Endothelial cell of umbilical vein (primary cell): ENCODE data around the gene KCNQ2. TPM values are rescaled to one million over a fixed set of nuclear protein-coding genes. Genes with fewer than 3 reads are reported as not detected.

Experiments
- BruUV-seq: library from RNA; stranded (reverse); fragments of 400-500 nt; replicated peaks from 2 replicates; lab custom pipeline; 2021; lab: Mats Ljungman, UMichigan
- CTCF ChIA-PET: fragments of 300-600, 350-600 bp; sonication (Branson Sonifier 250); formaldehyde crosslinking; loops from one replicate; lab custom pipeline; 2021; ENCODE audit warnings: antibody characterized with exemption, inconsistent platforms; lab: Charles Lee
- POLR2A ChIA-PET: fragments of 300-600, 350-600 bp; sonication (Branson Sonifier 250); formaldehyde crosslinking; loops from one replicate; lab custom pipeline; 2021; ENCODE audit warnings: antibody characterized with exemption, inconsistent platforms; lab: Charles Lee
- DNase-seq: peaks from one replicate; pipeline ENCODE4 v3.0.0-alpha.2; 2011; ENCODE audit warnings: low read depth, low spot score
- FAIRE-seq: peaks from 2 replicates; lab custom pipeline; 2011; peaks lifted over from hg19 to GRCh38; lab: Jason Lieb, UNC
- H2AFZ ChIP-seq: 2 replicates; pipeline ENCODE4 v1.6.0; 2012; ENCODE audit warnings: low read depth, low read length, control low read depth, inconsistent platforms
- H3K27ac ChIP-seq: 2 replicates; pipeline ENCODE4 v1.5.1; 2011; ENCODE audit warnings: low read depth, mild to moderate bottlenecking, control low read depth, low read length, moderate library complexity; ENCODE audit not compliant: insufficient read depth
- H3K27me3 ChIP-seq, 2 experiments: 2 replicates each; pipeline versions ENCODE4 v1.6.0 to v1.6.1; 2011; ENCODE audit warnings: low read length in 2 of 2, mixed read lengths in 1 of 2; ENCODE audit not compliant: control insufficient read depth in 2 of 2, insufficient read depth in 2 of 2
- H3K36me3 ChIP-seq, 2 experiments: 2 replicates in 1 of 2; 3 replicates in 1 of 2; pipeline ENCODE4 v1.5.1; 2011; ENCODE audit warnings: low read length in 2 of 2, mild to moderate bottlenecking in 1 of 2, moderate library complexity in 1 of 2; ENCODE audit not compliant: control insufficient read depth in 2 of 2, insufficient read depth in 2 of 2; ENCODE audit errors: extremely low read depth in 1 of 2
- H3K4me1 ChIP-seq: 3 replicates; pipeline ENCODE4 v1.5.1; 2011; ENCODE audit warnings: mild to moderate bottlenecking, low read length; ENCODE audit not compliant: control insufficient read depth, insufficient read depth; ENCODE audit errors: extremely low read depth
- H3K4me2 ChIP-seq: 2 replicates; pipeline ENCODE4 v1.6.1; 2011; ENCODE audit warnings: low read length, control low read depth, mixed read lengths; ENCODE audit not compliant: insufficient read depth
- H3K4me3 ChIP-seq, 3 experiments: fragments of 200-600 bp in 1 of 3; sonication (generic), shearing (Covaris generic) in 1 of 3; replicated peaks in 1 of 3; 2 replicates each; pipeline ENCODE4 v1.5.1; 2011 to 2016; ENCODE audit warnings: control low read depth in 3 of 3, low read length in 3 of 3, mild to moderate bottlenecking in 2 of 3, inconsistent platforms in 1 of 3, low read depth in 1 of 3, moderate library complexity in 1 of 3; ENCODE audit not compliant: insufficient read depth in 1 of 3
- H3K79me2 ChIP-seq: 2 replicates; pipeline ENCODE4 v1.6.0; 2012; ENCODE audit warnings: low read length, inconsistent platforms; ENCODE audit not compliant: control insufficient read depth, insufficient read depth
- H3K9ac ChIP-seq: replicated peaks from 2 replicates; pipeline ENCODE3; 2011; ENCODE audit warnings: low read length, control low read depth; ENCODE audit not compliant: insufficient read depth; ENCODE audit errors: extremely low read depth
- H3K9me1 ChIP-seq: replicated peaks from 3 replicates; pipeline ENCODE4 v1.6.0; 2011; ENCODE audit warnings: mild to moderate bottlenecking, low read length; ENCODE audit not compliant: control insufficient read depth, insufficient read depth; ENCODE audit errors: extremely low read depth
- H3K9me3 ChIP-seq: replicated peaks from 2 replicates; pipeline ENCODE4 v1.5.1; 2012; ENCODE audit warnings: low read length, inconsistent platforms; ENCODE audit not compliant: control insufficient read depth, insufficient read depth
- H4K20me1 ChIP-seq: replicated peaks from 2 replicates; pipeline ENCODE3; 2011; ENCODE audit warnings: mild to moderate bottlenecking, low read length; ENCODE audit not compliant: control insufficient read depth, insufficient read depth; ENCODE audit errors: extremely low read depth
- CTCF ChIP-seq, 2 donors: IDR thresholded peaks; 1 replicate in 1 of 2; 2 replicates in 1 of 2; pipeline ENCODE4 v1.5.1; 2011; ENCODE audit warnings: low read length in 2 of 2, mild to moderate bottlenecking in 2 of 2, moderate library complexity in 2 of 2, control low read depth in 1 of 2, inconsistent platforms in 1 of 2, low read depth in 1 of 2; ENCODE audit not compliant: insufficient read depth in 1 of 2; ENCODE audit errors: extremely low read depth in 1 of 2
- EZH2 ChIP-seq: IDR thresholded peaks from 2 replicates; pipeline ENCODE4 v1.6.1; 2012; ENCODE audit warnings: borderline replicate concordance, low read depth, mild to moderate bottlenecking, moderate library complexity, low read length, inconsistent platforms; ENCODE audit not compliant: severe bottlenecking
- FOS ChIP-seq: IDR thresholded peaks from 2 replicates; pipeline ENCODE4 v1.6.1; 2011; ENCODE audit warnings: mild to moderate bottlenecking, low read length, moderate library complexity, borderline replicate concordance; ENCODE audit not compliant: insufficient read depth
- GATA2 ChIP-seq: IDR thresholded peaks from 2 replicates; pipeline ENCODE4 v1.7.0; 2011; ENCODE audit warnings: low read depth, mild to moderate bottlenecking, moderate library complexity, mixed read lengths, low read length; ENCODE audit not compliant: insufficient read length, insufficient read depth
- JUN ChIP-seq: IDR thresholded peaks from 2 replicates; pipeline ENCODE4 v1.6.1; 2011; ENCODE audit warnings: borderline replicate concordance, low read depth; ENCODE audit not compliant: insufficient read length, insufficient read depth
- MAX ChIP-seq: IDR thresholded peaks from 2 replicates; pipeline ENCODE4 v1.6.1; 2011; ENCODE audit not compliant: insufficient read depth, insufficient read length
- MYC ChIP-seq: IDR thresholded peaks from one replicate; pipeline ENCODE4 v1.6.1; 2011; ENCODE audit warnings: mild to moderate bottlenecking, low read depth, low read length
- POLR2A ChIP-seq: IDR thresholded peaks from 2 replicates; pipeline ENCODE4 v1.6.1; 2012; ENCODE audit warnings: low read depth, mild to moderate bottlenecking, control low read depth, low read length
- POLR2AphosphoS5 ChIP-seq: IDR thresholded peaks from 2 replicates; pipeline ENCODE4 v1.6.1; 2012; ENCODE audit warnings: low read depth, mild to moderate bottlenecking, control low read depth, low read length, moderate library complexity; ENCODE audit not compliant: insufficient read depth
- dilution Hi-C: fragments of 300-500 bp; cut with MboI; formaldehyde crosslinking; loops from one replicate; pipeline ENCODE4 v1.15.0; 2019; ENCODE audit warnings: low sequenced_read_pairs; ENCODE audit not compliant: extremely low pct_ligation_motif_present
- intact Hi-C: fragments of 100-400 bp; cut with micrococcal nuclease; formaldehyde crosslinking; loops from one replicate; pipeline ENCODE4 v1.10.0; 2022
- polyA plus RNA-seq, 4 experiments: library from polyadenylated mRNA; depleted of rRNA in 3 of 4; stranded (reverse) in 3 of 4; unstranded in 1 of 4; fragments of >200 nt; gene quantifications; 2 replicates each; pipeline versions ENCODE4 v1.2.1 to v1.2.3, GENCODE V29; 2011 to 2012; ENCODE audit warnings: missing spikeins in 1 of 4
- total RNA-seq: library from RNA; stranded (reverse); gene quantifications from 2 replicates; pipeline ENCODE4 v1.2.3, GENCODE V29; 2021

Gene KCNQ2
- total and polyA plus RNA-seq, 2 donors (not counting 3 experiments of a cell fraction or from before 2014, with no cell fraction given), result not detected

DNA sequence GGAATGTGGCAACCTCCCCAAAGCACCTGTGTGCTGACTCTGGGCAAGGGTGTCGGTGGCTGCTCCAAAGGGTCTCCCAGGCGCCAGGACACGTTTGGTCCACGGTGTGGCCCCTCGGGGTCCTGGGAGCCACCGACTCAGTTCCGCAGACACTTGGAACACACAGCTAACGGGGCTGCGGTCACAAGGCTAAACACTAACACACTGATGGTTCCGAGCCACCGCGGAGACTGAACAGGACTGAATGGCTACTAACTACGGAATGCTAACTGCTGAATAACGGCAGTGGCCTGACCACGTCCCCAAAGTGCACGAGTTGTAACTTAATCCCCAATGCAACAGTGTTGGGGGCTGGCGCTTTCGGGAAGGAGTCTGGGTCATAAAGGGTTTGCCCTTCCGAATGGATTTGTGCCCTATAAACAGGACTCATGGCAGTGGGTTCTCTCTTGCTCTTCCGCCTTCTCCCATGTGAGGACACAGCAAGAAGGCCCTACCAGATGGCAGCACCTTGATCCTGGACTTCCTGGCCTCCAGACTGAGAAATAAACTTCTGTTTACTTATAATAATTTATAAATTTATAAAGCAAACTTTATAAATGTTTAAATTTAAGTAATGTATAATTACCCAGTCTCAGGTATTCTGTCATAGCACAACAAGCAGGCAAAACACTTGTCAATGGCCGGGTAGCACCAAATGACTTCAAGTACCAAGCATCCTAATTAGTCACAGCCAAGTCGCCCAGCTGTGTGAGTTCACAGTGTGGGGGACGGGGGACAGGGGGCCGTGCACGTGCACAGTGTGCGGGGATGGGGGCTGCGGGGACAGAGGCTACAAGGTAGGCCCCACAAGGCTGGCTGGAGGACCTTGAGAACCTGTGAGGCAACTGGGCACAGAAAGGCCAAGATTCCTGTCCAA is 28.7 kb upstream of the KCNQ2 start:
- Histone ChIP-seq H3K79me2 (no peaks in the 10 kb centered on the region), H3K36me3 (no peaks in the 10 kb centered on the region), H3K9ac (no peak overlapping the region), H4K20me1 (no peaks in the 10 kb centered on the region), H3K4me1 (no peaks in the 10 kb centered on the region), H3K27ac (no peak overlapping the region), H3K9me1 (no peaks in the 10 kb centered on the region), H3K4me3 (no peak overlapping the region), H3K27me3 (no peaks in the 10 kb centered on the region), H3K4me2 (no peak overlapping the region), H3K9me3 (no peaks in the 10 kb centered on the region), H2AFZ (no peak overlapping the region)
- no TSS peak for BruUV-seq
- ChIA-PET CTCF (no interaction called here), POLR2A (no interaction called here)
- dilution Hi-C loops (no loop called here), intact Hi-C loops (no loop called here)
- FAIRE-seq, result no peak
- no peak for DNase-seq
- TF ChIP-seq POLR2AphosphoS5 (no peak), FOS (no peak), GATA2 (no peak), POLR2A (no peak), CTCF (IDR thresholded peaks at IDR 0.05; ENCODE audit: extremely low read depth in 1 of 2, insufficient read depth in 1 of 2, low read depth in 1 of 2, low read length in 2 of 2) (no peak), MAX (no peak), EZH2 (no peak), JUN (no peak), MYC (no peak)
